K562 (cell line): ENCODE results near the gene PHACTR2. TPM values are rescaled to one million over a fixed set of nuclear protein-coding genes. Genes with fewer than 3 reads are reported as not detected.

ENCODE experiments used
- ARID2 ChIP-seq: fragments of 450-650 bp; IDR thresholded peaks from 2 replicates; pipeline ENCODE4 v1.6.1; 2017; ENCODE audit warnings: antibody characterized with exemption, mild to moderate bottlenecking
- ATF3 ChIP-seq, 2 experiments: fragments of 450-650 bp in 1 of 2; sonication (generic) in 1 of 2; formaldehyde crosslinking in 1 of 2; IDR thresholded peaks in 1 of 2; conservative IDR thresholded peaks in 1 of 2; 2 replicates each; pipeline versions ENCODE4 v1.6.1 to v1.8.1; 2016 to 2023; ENCODE audit warnings: mild to moderate bottlenecking in 2 of 2, moderate library complexity in 2 of 2, inconsistent platforms in 1 of 2, missing genetic modification reagents in 1 of 2
- BHLHE40 ChIP-seq: IDR thresholded peaks from 2 replicates; pipeline ENCODE4 v1.6.1; 2011; ENCODE audit warnings: low read length, improper control_type of control experiment
- CHAMP1 ChIP-seq: fragments of 450-650 bp; IDR thresholded peaks from 2 replicates; pipeline ENCODE4 v1.6.1; 2016; ENCODE audit warnings: mild to moderate bottlenecking
- DMBX1 ChIP-seq: fragments of 250-450 bp; sonication (Bioruptor Pico); IDR thresholded peaks from 2 replicates; pipeline ENCODE4 v1.8.0; 2022; ENCODE audit warnings: inconsistent platforms, mild to moderate bottlenecking, moderate library complexity, borderline replicate concordance
- ERF ChIP-seq: fragments of 450-650 bp; formaldehyde crosslinking; IDR thresholded peaks from 2 replicates; pipeline ENCODE4 v1.4.0; 2020; ENCODE audit warnings: mild to moderate bottlenecking, mixed read lengths
- FOXM1 ChIP-seq, 2 experiments: fragments of 450-650 bp in 1 of 2; sonication (generic) in 1 of 2; formaldehyde crosslinking in 1 of 2; IDR thresholded peaks; 2 replicates each; pipeline versions ENCODE4 v1.6.1 to v1.9.0; 2017 to 2022; ENCODE audit warnings: low read depth in 2 of 2, mild to moderate bottlenecking in 2 of 2, missing genetic modification reagents in 1 of 2, moderate library complexity in 1 of 2
- GABPB2 ChIP-seq: fragments of 250-450 bp; sonication (Bioruptor Pico); conservative IDR thresholded peaks from 2 replicates; pipeline ENCODE4 v1.5.1; 2021; ENCODE audit warnings: mild to moderate bottlenecking
- HDAC3 ChIP-seq: fragments of 450-650 bp; IDR thresholded peaks from 2 replicates; pipeline ENCODE4 v1.6.1; 2018; ENCODE audit warnings: borderline replicate concordance, mild to moderate bottlenecking, moderate library complexity; ENCODE audit not compliant: partially characterized antibody
- JUN ChIP-seq, 2 experiments: sonication (generic) in 1 of 2; formaldehyde crosslinking in 1 of 2; IDR thresholded peaks; 2 replicates each; pipeline versions ENCODE4 v1.6.1 to v1.8.0; 2012 to 2022; ENCODE audit warnings: borderline replicate concordance in 2 of 2, mild to moderate bottlenecking in 2 of 2, improper control_type of control experiment in 1 of 2, low read depth in 1 of 2, low read length in 1 of 2, missing genetic modification reagents in 1 of 2
- MEIS2 ChIP-seq: fragments of 450-650 bp; IDR thresholded peaks from 2 replicates; pipeline ENCODE4 v1.6.1; 2014; ENCODE audit warnings: mild to moderate bottlenecking; ENCODE audit not compliant: partially characterized antibody
- NFXL1 ChIP-seq: fragments of 450-650 bp; formaldehyde crosslinking; IDR thresholded peaks from 2 replicates; pipeline ENCODE4 v1.4.0; 2021; ENCODE audit warnings: mild to moderate bottlenecking
- NR2C1 ChIP-seq, 2 experiments: fragments of 450-650 bp; IDR thresholded peaks; 2 replicates each; pipeline ENCODE4 v1.6.1; 2017; ENCODE audit warnings: mild to moderate bottlenecking in 2 of 2, antibody characterized with exemption in 1 of 2, inconsistent platforms in 1 of 2, missing compliant biosample characterization in 1 of 2, missing genetic modification characterization in 1 of 2
- NR2C2 ChIP-seq, 2 experiments: fragments of 200-800 bp in 1 of 2; sonication (Bioruptor generic) in 1 of 2; sonication (generic) in 1 of 2; formaldehyde crosslinking in 1 of 2; IDR thresholded peaks; 2 replicates each; pipeline versions ENCODE4 v1.6.1 to v1.8.0; 2016 to 2022; ENCODE audit warnings: mild to moderate bottlenecking in 1 of 2, missing compliant biosample characterization in 1 of 2, missing genetic modification characterization in 1 of 2, missing genetic modification reagents in 1 of 2
- POLR2AphosphoS2 ChIP-seq: IDR thresholded peaks from 2 replicates; pipeline ENCODE4 v1.6.1; 2012; ENCODE audit warnings: low read length, improper control_type of control experiment
- RBM15 ChIP-seq: fragments of 200-400 bp; formaldehyde crosslinking; IDR thresholded peaks from 2 replicates; pipeline ENCODE4 v1.6.1; 2018; ENCODE audit warnings: mild to moderate bottlenecking, low read length, moderate library complexity; ENCODE audit not compliant: insufficient read depth
- RNF2 ChIP-seq: sonication (generic); IDR thresholded peaks from 2 replicates; pipeline ENCODE4 v1.6.1; 2016
- SAFB ChIP-seq: fragments of 200-400 bp; formaldehyde crosslinking; IDR thresholded peaks from 2 replicates; pipeline ENCODE4 v1.6.1; 2017; ENCODE audit warnings: low read depth, low read length, borderline replicate concordance
- SAFB2 ChIP-seq: fragments of 200-400 bp; formaldehyde crosslinking; IDR thresholded peaks from 2 replicates; pipeline ENCODE4 v1.6.1; 2018; ENCODE audit warnings: borderline replicate concordance, low read length, low read depth, moderate library complexity; ENCODE audit not compliant: severe bottlenecking
- TBL1XR1 ChIP-seq, 2 experiments: IDR thresholded peaks; 2 replicates each; pipeline ENCODE4 v1.6.1; 2012; ENCODE audit warnings: improper control_type of control experiment in 2 of 2, low read length in 2 of 2, mild to moderate bottlenecking in 1 of 2
- ZNF263 ChIP-seq: sonication (generic); formaldehyde crosslinking; IDR thresholded peaks from 2 replicates; pipeline ENCODE4 v1.8.0; 2022; ENCODE audit warnings: mild to moderate bottlenecking, missing genetic modification reagents, borderline replicate concordance
- polyA plus RNA-seq, 8 experiments: library from polyadenylated mRNA; depleted of rRNA in 4 of 8; stranded (reverse) in 5 of 8; unstranded in 3 of 8; fragments of >200 nt; fragmentation: Nextera tagmentation in 2 of 8; fragmentation: Illumina TruSeq in 1 of 8; extraction: Ambion mirVana in 2 of 8; extraction: Trizol in 1 of 8; gene quantifications; 2 replicates each; pipeline versions ENCODE4 v1.2.1 to v1.2.3, GENCODE V29; 2011 to 2014; ENCODE audit warnings: inconsistent platforms in 1 of 8, missing spikeins in 1 of 8
- total RNA-seq, 7 experiments: library from RNA; depleted of rRNA in 6 of 7; stranded (reverse); fragments of >200 nt in 6 of 7; fragmentation: Illumina TruSeq in 2 of 7; extraction: Trizol in 2 of 7; gene quantifications; 2 replicates each; pipeline versions ENCODE4 v1.2.1 to v1.2.3, GENCODE V29; 2011 to 2021; ENCODE audit warnings: low replicate concordance in 1 of 7
- TF ChIP-seq, protein P1 (sequence below): fragments of 450-650 bp; IDR thresholded peaks from 2 replicates; pipeline ENCODE4 v1.7.0; 2016; ENCODE audit warnings: borderline replicate concordance

Gene PHACTR2
- total and polyA plus RNA-seq, 9 of the 15 experiments (the other 6 are each of a cell fraction or from before 2014, with no cell fraction given) = 5.3 to 52.5 (median 22.9) TPM

- TF ChIP-seq CHAMP1 (0 out of 2 replicates have a peak, but pooled peaks have one; percentile 9), JUN (IDR thresholded peaks at IDR 0.05; ENCODE audit: borderline replicate concordance, low read depth, low read length) (peak; percentile 88), JUN (CRISPR knock-in tag; IDR thresholded peaks at IDR 0.05; ENCODE audit: borderline replicate concordance) (no peak), BHLHE40 (no peak), GABPB2 (CRISPR knock-in tag) (no peak), NR2C1 (IDR thresholded peaks at IDR 0.05) (peak; percentile 45; the same call in 1 of the 2 replicates), NR2C1 (tag; IDR thresholded peaks at IDR 0.05) (peak; percentile 69; the same call in 1 of the 2 replicates), MEIS2 (peak; percentile 27), NFXL1 (CRISPR knock-in tag) (no peak), TBL1XR1 (IDR thresholded peaks at IDR 0.05; ENCODE audit: low read length in 2 of 2) (peak in 1 of 2 experiments; percentile 55; a peak in 1 of 4 replicates), ERF (no peak), ZNF263 (CRISPR knock-in tag) (no peak), DMBX1 (CRISPR knock-in tag) (peak; percentile 48; the same call in 1 of the 2 replicates), FOXM1 (IDR thresholded peaks at IDR 0.05; ENCODE audit: low read depth) (peak; percentile 57), FOXM1 (CRISPR knock-in tag; IDR thresholded peaks at IDR 0.05; ENCODE audit: low read depth) (no peak), SAFB (no peak), SAFB2 (no peak), NR2C2 (CRISPR knock-in tag; IDR thresholded peaks at IDR 0.05) (no peak), NR2C2 (tag; IDR thresholded peaks at IDR 0.05) (no peak), POLR2AphosphoS2 (no peak), HDAC3 (peak; percentile 54), RNF2 (peak; percentile 13; the same call in 1 of the 2 replicates), RBM15 (no peak), ARID2 (no peak), ATF3 (IDR thresholded peaks at IDR 0.05) (peak; percentile 87), ATF3 (CRISPR knock-in tag; conservative IDR thresholded peaks at IDR 0.05) (no peak)
- TF ChIP-seq, protein P1, sequence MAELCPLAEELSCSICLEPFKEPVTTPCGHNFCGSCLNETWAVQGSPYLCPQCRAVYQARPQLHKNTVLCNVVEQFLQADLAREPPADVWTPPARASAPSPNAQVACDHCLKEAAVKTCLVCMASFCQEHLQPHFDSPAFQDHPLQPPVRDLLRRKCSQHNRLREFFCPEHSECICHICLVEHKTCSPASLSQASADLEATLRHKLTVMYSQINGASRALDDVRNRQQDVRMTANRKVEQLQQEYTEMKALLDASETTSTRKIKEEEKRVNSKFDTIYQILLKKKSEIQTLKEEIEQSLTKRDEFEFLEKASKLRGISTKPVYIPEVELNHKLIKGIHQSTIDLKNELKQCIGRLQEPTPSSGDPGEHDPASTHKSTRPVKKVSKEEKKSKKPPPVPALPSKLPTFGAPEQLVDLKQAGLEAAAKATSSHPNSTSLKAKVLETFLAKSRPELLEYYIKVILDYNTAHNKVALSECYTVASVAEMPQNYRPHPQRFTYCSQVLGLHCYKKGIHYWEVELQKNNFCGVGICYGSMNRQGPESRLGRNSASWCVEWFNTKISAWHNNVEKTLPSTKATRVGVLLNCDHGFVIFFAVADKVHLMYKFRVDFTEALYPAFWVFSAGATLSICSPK = no peak
These were observed 127.1 kb downstream of the PHACTR2 start (continued) for GRCh38 chr6:143804835-143805239.
